Lower leg skin (tissue), 3 donors: ENCODE results near the gene CTSF.

Experiments
- CTCF ChIP-seq, 3 donors: fragments of 450-650 bp; IDR thresholded peaks; one replicate each; pipeline ENCODE4 v1.5.1; 2016; ENCODE audit warnings: antibody characterized with exemption in 3 of 3, mild to moderate bottlenecking in 3 of 3, moderate library complexity in 2 of 3
- POLR2A ChIP-seq, 2 donors: fragments of 450-650 bp; IDR thresholded peaks; one replicate each; pipeline ENCODE4 v1.6.1; 2016 to 2017; ENCODE audit warnings: antibody characterized with exemption in 2 of 2, mild to moderate bottlenecking in 1 of 2, moderate library complexity in 1 of 2

- TF ChIP-seq POLR2A (IDR thresholded peaks at IDR 0.05) (no peak), CTCF (IDR thresholded peaks at IDR 0.05) (no peak)
Observed at GRCh38 chr11:66581261-66581660, 12.9 kb upstream of the CTSF start.
